Measurements from ENCODE around the gene CNN2. TPM values are rescaled to one million over a fixed set of nuclear protein-coding genes. Genes with fewer than 3 reads are reported as not detected.
A peak's percentile ranks its signal among the peaks of the same experiment; 100 is the strongest.

CNN2 gene
- total RNA-seq, 1 experiment from 2014 or later = 495 TPM

- peak; percentile 99 for DNase-seq
- Histone ChIP-seq H3K36me3 (replicated peaks; ENCODE audit: control insufficient read depth, insufficient read depth, low read length) (peaks cover 12% of the 10 kb centered on the region), H3K4me3 (ENCODE audit: insufficient read depth, low read depth, low read length) (peak overlapping the region; percentile 62), H3K27me3 (ENCODE audit: control insufficient read depth, insufficient read depth, low read length) (no peaks in the 10 kb centered on the region)
These were observed 14.3 kb downstream of the CNN2 start for GRCh38 chr19:1040476-1041271.

GRCh38 chr19:1041272-1041834 lies 14.9 kb downstream of the CNN2 start:
- no peak for DNase-seq
- H3K36me3 ChIP-seq (replicated peaks; ENCODE audit: control insufficient read depth, insufficient read depth, low read length) = peaks cover 7% of the 10 kb centered on the region
- H3K27me3 ChIP-seq (ENCODE audit: control insufficient read depth, insufficient read depth, low read length) = no peaks in the 10 kb centered on the region
- peak overlapping the region; percentile 24 for H3K4me3 ChIP-seq (ENCODE audit: insufficient read depth, low read depth, low read length)

GRCh38 chr19:1041835-1042685 lies 15.7 kb downstream of the CNN2 start:
- peaks cover 5% of the 10 kb centered on the region for H3K36me3 ChIP-seq (replicated peaks; ENCODE audit: control insufficient read depth, insufficient read depth, low read length)
- H3K27me3 ChIP-seq (ENCODE audit: control insufficient read depth, insufficient read depth, low read length) = no peaks in the 10 kb centered on the region
- DNase-seq = no peak
- no peak overlapping the region for H3K4me3 ChIP-seq (ENCODE audit: insufficient read depth, low read depth, low read length)

DNA sequence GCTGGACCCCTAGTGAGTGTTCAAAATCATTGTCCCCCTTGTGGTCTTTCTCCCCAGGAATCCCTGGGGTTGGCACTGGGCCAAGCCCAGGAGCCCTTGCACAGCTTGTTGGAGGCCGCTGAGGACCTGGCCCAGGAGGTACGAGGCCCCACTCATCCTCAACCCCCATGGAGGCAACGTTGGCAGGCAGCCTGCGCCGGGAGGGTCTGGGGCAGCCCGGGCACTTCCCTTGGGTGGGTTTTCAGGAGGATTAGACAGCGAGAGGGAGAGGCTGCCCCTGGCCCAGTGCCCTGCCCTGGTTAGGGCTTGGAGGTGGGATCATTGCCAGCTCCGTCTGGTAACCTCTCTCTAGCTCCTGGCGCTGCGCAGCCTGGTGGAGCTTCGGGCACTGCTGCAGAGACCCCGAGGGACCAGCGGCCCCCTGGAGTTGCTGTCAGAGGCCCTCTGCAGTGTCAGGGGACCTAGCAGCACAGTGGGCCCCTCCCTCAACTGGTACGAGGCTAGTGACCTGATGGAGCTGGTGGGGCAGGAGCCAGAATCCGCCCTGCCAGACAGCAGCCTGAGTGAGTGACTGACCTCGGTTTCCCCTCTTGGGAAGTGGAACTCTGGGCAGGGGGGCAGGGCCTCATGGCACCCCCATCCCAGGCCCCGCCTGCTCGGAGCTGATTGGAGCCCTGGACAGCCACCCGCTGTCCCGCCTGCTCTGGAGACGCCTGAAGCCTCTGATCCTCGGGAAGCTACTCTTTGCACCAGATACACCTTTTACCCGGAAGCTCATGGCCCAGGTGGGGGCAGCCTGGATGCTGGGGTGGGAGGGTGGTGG lies 16.5 kb downstream of the CNN2 start:
- H3K27me3 ChIP-seq (ENCODE audit: control insufficient read depth, insufficient read depth, low read length) = no peaks in the 10 kb centered on the region
- peaks cover 1% of the 10 kb centered on the region; the same call in 1 of the 2 replicates for H3K36me3 ChIP-seq (replicated peaks; ENCODE audit: control insufficient read depth, insufficient read depth, low read length)
- H3K4me3 ChIP-seq (ENCODE audit: insufficient read depth, low read depth, low read length) = no peak overlapping the region
- DNase-seq = peak; percentile 67

DNA sequence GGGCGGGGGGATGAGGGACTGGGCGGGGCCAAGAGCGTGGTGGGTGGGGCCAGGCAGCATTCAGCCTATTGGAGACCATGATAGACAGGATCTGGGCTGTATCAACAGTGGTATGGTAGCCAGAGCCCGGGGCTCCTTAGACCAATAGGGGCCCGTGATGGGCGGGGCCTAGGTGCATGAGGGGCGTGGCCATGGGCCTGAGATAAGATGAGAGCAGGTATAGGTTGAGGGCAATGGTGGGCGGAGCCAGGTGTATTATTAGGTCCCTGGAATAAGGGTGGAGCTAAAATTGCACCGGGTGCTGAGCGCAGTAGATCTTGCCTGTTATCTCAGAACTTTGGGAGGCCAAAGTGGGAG lies 18.8 kb downstream of the CNN2 start:
- peak; percentile 97 for DNase-seq
- no peaks in the 10 kb centered on the region for H3K27me3 ChIP-seq (ENCODE audit: control insufficient read depth, insufficient read depth, low read length)

GRCh38 chr19:1046117-1046626 lies 19.8 kb downstream of the CNN2 start:
- no peaks in the 10 kb centered on the region for H3K27me3 ChIP-seq (ENCODE audit: control insufficient read depth, insufficient read depth, low read length)
- H3K36me3 ChIP-seq (replicated peaks; ENCODE audit: control insufficient read depth, insufficient read depth, low read length) = no peaks in the 10 kb centered on the region
- no peak overlapping the region for H3K4me3 ChIP-seq (ENCODE audit: insufficient read depth, low read depth, low read length)
- no peak for DNase-seq

More for the DNA sequence above, 18.8 kb downstream of the CNN2 start:
- H3K4me3 ChIP-seq (ENCODE audit: insufficient read depth, low read depth, low read length) = no peak overlapping the region
- H3K36me3 ChIP-seq (replicated peaks; ENCODE audit: control insufficient read depth, insufficient read depth, low read length) = no peaks in the 10 kb centered on the region

GRCh38 chr19:1046836-1047695 lies 20.7 kb downstream of the CNN2 start:
- H3K27me3 ChIP-seq (ENCODE audit: control insufficient read depth, insufficient read depth, low read length) = no peaks in the 10 kb centered on the region
- no peaks in the 10 kb centered on the region for H3K36me3 ChIP-seq (replicated peaks; ENCODE audit: control insufficient read depth, insufficient read depth, low read length)
- DNase-seq = no peak
- no peak overlapping the region for H3K4me3 ChIP-seq (ENCODE audit: insufficient read depth, low read depth, low read length)

GRCh38 chr19:1047696-1048147 lies 21.3 kb downstream of the CNN2 start:
- H3K4me3 ChIP-seq (ENCODE audit: insufficient read depth, low read depth, low read length) = no peak overlapping the region
- DNase-seq = peak; percentile 94
- H3K36me3 ChIP-seq (replicated peaks; ENCODE audit: control insufficient read depth, insufficient read depth, low read length) = no peaks in the 10 kb centered on the region
- H3K27me3 ChIP-seq (ENCODE audit: control insufficient read depth, insufficient read depth, low read length) = no peaks in the 10 kb centered on the region

DNA sequence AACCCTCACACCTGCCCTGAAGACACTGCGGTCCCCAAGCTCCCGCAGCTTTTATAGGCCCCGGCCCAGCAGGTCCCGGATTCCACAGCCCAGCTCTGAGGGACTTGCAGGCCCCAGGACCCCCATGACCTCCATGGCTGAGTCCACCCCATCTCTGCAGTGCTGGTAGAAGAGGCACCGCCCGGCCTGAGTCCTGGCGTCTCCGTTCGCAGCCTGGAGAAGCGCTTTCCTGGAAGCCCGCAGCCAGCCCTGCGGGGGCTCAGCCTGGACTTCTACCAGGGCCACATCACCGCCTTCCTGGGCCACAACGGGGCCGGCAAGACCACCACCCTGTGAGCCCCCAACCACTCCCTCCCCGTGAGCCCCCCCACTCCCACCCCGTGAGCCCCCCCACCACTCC lies 22.7 kb downstream of the CNN2 start:
- no peak for DNase-seq
- H3K36me3 ChIP-seq (replicated peaks; ENCODE audit: control insufficient read depth, insufficient read depth, low read length) = no peaks in the 10 kb centered on the region
- H3K4me3 ChIP-seq (ENCODE audit: insufficient read depth, low read depth, low read length) = no peak overlapping the region
- H3K27me3 ChIP-seq (ENCODE audit: control insufficient read depth, insufficient read depth, low read length) = no peaks in the 10 kb centered on the region

DNA sequence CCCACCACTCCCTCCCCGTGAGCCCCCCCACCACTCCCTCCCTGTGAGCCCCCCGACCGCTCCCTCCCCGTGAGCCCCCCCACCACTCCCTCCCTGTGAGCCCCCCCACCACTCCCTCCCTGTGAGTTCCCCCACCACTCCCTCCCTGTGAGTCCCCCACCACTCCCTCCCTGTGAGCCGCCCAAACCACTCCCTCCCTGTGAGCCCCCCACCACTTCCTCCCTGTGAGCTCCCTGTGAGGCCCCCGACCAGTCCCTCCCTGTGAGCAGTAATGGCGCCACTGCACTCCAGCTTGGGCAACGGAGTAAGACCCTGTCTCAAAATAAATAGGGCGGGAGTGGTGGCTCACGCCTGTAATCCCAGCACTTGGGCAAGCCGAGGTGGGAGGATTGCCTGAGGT lies 23.4 kb downstream of the CNN2 start:
- H3K27me3 ChIP-seq (ENCODE audit: control insufficient read depth, insufficient read depth, low read length) = no peaks in the 10 kb centered on the region
- DNase-seq = no peak
- no peaks in the 10 kb centered on the region for H3K36me3 ChIP-seq (replicated peaks; ENCODE audit: control insufficient read depth, insufficient read depth, low read length)
- H3K4me3 ChIP-seq (ENCODE audit: insufficient read depth, low read depth, low read length) = no peak overlapping the region

DNA sequence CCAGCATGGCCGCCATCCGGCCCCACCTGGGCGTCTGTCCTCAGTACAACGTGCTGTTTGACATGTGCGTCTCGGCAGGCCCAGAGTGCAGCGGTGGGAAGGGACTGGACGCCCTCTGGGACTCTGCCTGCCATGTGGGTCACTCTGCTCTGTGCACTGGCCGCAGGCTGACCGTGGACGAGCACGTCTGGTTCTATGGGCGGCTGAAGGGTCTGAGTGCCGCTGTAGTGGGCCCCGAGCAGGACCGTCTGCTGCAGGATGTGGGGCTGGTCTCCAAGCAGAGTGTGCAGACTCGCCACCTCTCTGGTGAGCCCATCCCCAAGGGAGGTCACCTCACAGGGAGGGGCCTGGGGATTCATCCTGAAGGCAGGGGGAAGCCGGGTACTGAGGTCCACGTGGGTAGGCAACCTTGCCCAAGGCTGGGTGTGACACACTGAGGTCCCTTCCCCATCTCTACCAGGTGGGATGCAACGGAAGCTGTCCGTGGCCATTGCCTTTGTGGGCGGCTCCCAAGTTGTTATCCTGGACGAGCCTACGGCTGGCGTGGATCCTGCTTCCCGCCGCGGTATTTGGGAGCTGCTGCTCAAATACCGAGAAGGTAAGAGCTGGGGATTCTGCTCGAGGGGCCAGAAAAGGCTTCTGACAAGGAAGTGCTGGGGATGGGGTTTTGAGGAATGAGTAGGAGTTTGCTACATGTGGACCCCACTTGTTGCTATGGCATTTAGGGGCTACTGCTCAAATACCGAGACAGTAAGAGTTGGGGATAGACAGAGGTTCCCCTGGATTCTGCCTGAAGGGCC lies 24.8 kb downstream of the CNN2 start:
- no peak for DNase-seq
- Histone ChIP-seq H3K36me3 (replicated peaks; ENCODE audit: control insufficient read depth, insufficient read depth, low read length) (no peaks in the 10 kb centered on the region), H3K27me3 (ENCODE audit: control insufficient read depth, insufficient read depth, low read length) (no peaks in the 10 kb centered on the region), H3K4me3 (ENCODE audit: insufficient read depth, low read depth, low read length) (no peak overlapping the region)

DNA sequence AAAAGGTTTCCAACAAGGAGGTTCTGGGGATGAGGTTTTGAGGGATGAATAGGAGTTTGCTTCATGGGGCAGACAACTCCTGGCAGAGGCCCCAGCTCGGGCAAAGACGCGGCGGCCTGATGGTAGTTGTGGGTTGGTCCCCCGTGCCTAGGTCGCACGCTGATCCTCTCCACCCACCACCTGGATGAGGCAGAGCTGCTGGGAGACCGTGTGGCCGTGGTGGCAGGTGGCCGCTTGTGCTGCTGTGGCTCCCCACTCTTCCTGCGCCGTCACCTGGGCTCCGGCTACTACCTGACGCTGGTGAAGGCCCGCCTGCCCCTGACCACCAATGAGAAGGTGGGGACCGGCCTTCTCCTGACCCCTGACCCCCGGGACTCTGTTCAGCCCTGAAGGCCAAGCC lies 25.4 kb downstream of the CNN2 start:
- no peaks in the 10 kb centered on the region for H3K27me3 ChIP-seq (ENCODE audit: control insufficient read depth, insufficient read depth, low read length)
- H3K4me3 ChIP-seq (ENCODE audit: insufficient read depth, low read depth, low read length) = no peak overlapping the region
- no peaks in the 10 kb centered on the region for H3K36me3 ChIP-seq (replicated peaks; ENCODE audit: control insufficient read depth, insufficient read depth, low read length)
- DNase-seq = no peak

Data from H7 (cell line).